GM08714 (cell line): ENCODE measurements around the gene LRRC4.

ENCODE experiments used
- H3K4me3 ChIP-seq: fragments of 200-500 bp; sonication (Bioruptor generic); 2 replicates; pipeline ENCODE4 v1.5.1; 2014; ENCODE audit warnings: mild to moderate bottlenecking, low read length, inconsistent platforms
- ZNF274 ChIP-seq: IDR thresholded peaks from 2 replicates; pipeline ENCODE4 v1.6.1; 2012; ENCODE audit warnings: mild to moderate bottlenecking, low read depth, low read length

LRRC4 gene

GRCh38 chr7:128031901-128032604, 816 bp upstream of the LRRC4 start:
- no peak for TF ChIP-seq ZNF274
- H3K4me3 ChIP-seq = peak overlapping the region; percentile 57; the same call in 1 of the 2 replicates

GRCh38 chr7:128030263-128030653, 979 bp downstream of the LRRC4 start:
- H3K4me3 ChIP-seq = no peak overlapping the region
- TF ChIP-seq ZNF274 = no peak

- TF ChIP-seq ZNF274 = no peak
- no peak overlapping the region for H3K4me3 ChIP-seq
Measured at GRCh38 chr7:128029405-128029995, 1.7 kb downstream of the LRRC4 start.

- TF ChIP-seq ZNF274 = no peak
- H3K4me3 ChIP-seq = no peak overlapping the region
Measured at GRCh38 chr7:128027485-128027980, 3.7 kb downstream of the LRRC4 start.

- TF ChIP-seq ZNF274 = no peak
- H3K4me3 ChIP-seq = no peak overlapping the region
Measured at GRCh38 chr7:128026551-128026950, 4.7 kb downstream of the LRRC4 start.

GRCh38 chr7:128025819-128026218, 5.4 kb downstream of the LRRC4 start:
- TF ChIP-seq ZNF274 = no peak
- no peak overlapping the region for H3K4me3 ChIP-seq

GRCh38 chr7:128025380-128025779, 5.9 kb downstream of the LRRC4 start:
- TF ChIP-seq ZNF274 = no peak

GRCh38 chr7:128024151-128024550, 7.1 kb downstream of the LRRC4 start:
- TF ChIP-seq ZNF274 = no peak

More at GRCh38 chr7:128025380-128025779, 5.9 kb downstream of the LRRC4 start:
- no peak overlapping the region for H3K4me3 ChIP-seq

GRCh38 chr7:128022631-128023532, 8.4 kb downstream of the LRRC4 start:
- H3K4me3 ChIP-seq = no peak overlapping the region
- no peak for TF ChIP-seq ZNF274

More at GRCh38 chr7:128024151-128024550, 7.1 kb downstream of the LRRC4 start:
- H3K4me3 ChIP-seq = no peak overlapping the region

GRCh38 chr7:128021366-128021765, 9.9 kb downstream of the LRRC4 start:
- no peak for TF ChIP-seq ZNF274

GRCh38 chr7:128020159-128020558, 11.1 kb downstream of the LRRC4 start:
- no peak for TF ChIP-seq ZNF274

More at GRCh38 chr7:128021366-128021765, 9.9 kb downstream of the LRRC4 start:
- no peak overlapping the region for H3K4me3 ChIP-seq

GRCh38 chr7:128019288-128019687, 11.9 kb downstream of the LRRC4 start:
- TF ChIP-seq ZNF274 = no peak

More at GRCh38 chr7:128020159-128020558, 11.1 kb downstream of the LRRC4 start:
- H3K4me3 ChIP-seq = no peak overlapping the region

GRCh38 chr7:128017862-128018845, 13.1 kb downstream of the LRRC4 start:
- H3K4me3 ChIP-seq = no peak overlapping the region
- TF ChIP-seq ZNF274 = no peak

More at GRCh38 chr7:128019288-128019687, 11.9 kb downstream of the LRRC4 start:
- no peak overlapping the region for H3K4me3 ChIP-seq
